ENCODE results near the gene CASK. TPM values are rescaled to one million over a fixed set of nuclear protein-coding genes. Genes with fewer than 3 reads are reported as not detected.

CASK gene
- total and polyA plus RNA-seq, 8 donors: 4.7 to 42.5 (median 22.9) TPM

GRCh38 chrX:41671082-41671481, 252.3 kb downstream of the CASK start:
- intact Hi-C loops (cut with DNase I): no loop called here
- no peak for FAIRE-seq
- Histone ChIP-seq H3K27ac (no peak overlapping the region), H3K36me3 (no peaks in the 10 kb centered on the region), H3K27me3 (no peaks in the 10 kb centered on the region), H3K4me3 (no peak overlapping the region), H3K4me1 (no peaks in the 10 kb centered on the region), H3K9me3 (no peaks in the 10 kb centered on the region)
- DNase-seq: no peak
- WGBS, 2 donors: 43 to 68% methylated on average over 1 of the region's 1 CpG
- no peak for TF ChIP-seq CTCF (IDR thresholded peaks at IDR 0.05)
- no peak for ATAC-seq

GRCh38 chrX:41670112-41670511, 253.2 kb downstream of the CASK start:
- intact Hi-C loops (cut with DNase I): no loop called here
- Histone ChIP-seq H3K36me3 (no peaks in the 10 kb centered on the region), H3K4me3 (no peak overlapping the region), H3K4me1 (no peaks in the 10 kb centered on the region), H3K27ac (no peak overlapping the region), H3K9me3 (no peaks in the 10 kb centered on the region), H3K27me3 (peaks cover 0 to 3% (median 0%) of the 10 kb centered on the region in 4 donors)
- DNase-seq (no peak), FAIRE-seq (no peak), ATAC-seq (no peak)
- no peak for TF ChIP-seq CTCF (IDR thresholded peaks at IDR 0.05)

GRCh38 chrX:41667631-41668030, 255.7 kb downstream of the CASK start:
- Histone ChIP-seq H3K4me1 (no peaks in the 10 kb centered on the region), H3K27me3 (peaks cover 0 to 3% (median 0%) of the 10 kb centered on the region in 4 donors), H3K9me3 (no peaks in the 10 kb centered on the region), H3K27ac (no peak overlapping the region), H3K36me3 (no peaks in the 10 kb centered on the region), H3K4me3 (no peak overlapping the region)
- 91 to 95% methylated on average over 3 of the region's 3 CpGs for WGBS, 2 donors
- no peak for TF ChIP-seq CTCF (IDR thresholded peaks at IDR 0.05)
- DNase-seq (no peak), FAIRE-seq (no peak), ATAC-seq (no peak)
- intact Hi-C loops (cut with DNase I): no loop called here

- H3K9me3 ChIP-seq: no peaks in the 10 kb centered on the region
- no peak overlapping the region for H3K4me3 ChIP-seq
- TF ChIP-seq CTCF (IDR thresholded peaks at IDR 0.05): no peak
- H3K36me3 ChIP-seq: no peaks in the 10 kb centered on the region
- FAIRE-seq: no peak
- H3K4me1 ChIP-seq: no peaks in the 10 kb centered on the region
- no peak for DNase-seq
- no peak overlapping the region for H3K27ac ChIP-seq
- 67 to 85% methylated on average over 1 of the region's 1 CpG for WGBS, 2 donors
- peaks cover 0 to 3% (median 0%) of the 10 kb centered on the region in 4 donors for H3K27me3 ChIP-seq
- intact Hi-C loops (cut with DNase I): no loop called here
- ATAC-seq: no peak
Measured at GRCh38 chrX:41666251-41666650, 257.1 kb downstream of the CASK start.

- no peaks in the 10 kb centered on the region for H3K4me1 ChIP-seq
- H3K27me3 ChIP-seq: peaks cover 0 to 3% (median 0%) of the 10 kb centered on the region in 4 donors
- ATAC-seq (no peak), DNase-seq (no peak), FAIRE-seq (no peak)
- TF ChIP-seq CTCF (IDR thresholded peaks at IDR 0.05): no peak
- 70 to 79% methylated on average over 2 of the region's 2 CpGs for WGBS, 2 donors
- H3K36me3 ChIP-seq: no peaks in the 10 kb centered on the region
- H3K4me3 ChIP-seq: no peak overlapping the region
- H3K27ac ChIP-seq: no peak overlapping the region
- no peaks in the 10 kb centered on the region for H3K9me3 ChIP-seq
- intact Hi-C loops (cut with DNase I): no loop called here
Measured at GRCh38 chrX:41665686-41666085, 257.7 kb downstream of the CASK start.
